NOMO-1 treated with dmso at 0.1 percent for 144 hours (cell line): ENCODE data around the gene UPF2.

Experiments
- DNase-seq: peaks from one replicate; lab custom pipeline; 2025; ENCODE audit not compliant: unreplicated experiment; lab: John Stamatoyannopoulos, UW

Gene UPF2

DNA sequence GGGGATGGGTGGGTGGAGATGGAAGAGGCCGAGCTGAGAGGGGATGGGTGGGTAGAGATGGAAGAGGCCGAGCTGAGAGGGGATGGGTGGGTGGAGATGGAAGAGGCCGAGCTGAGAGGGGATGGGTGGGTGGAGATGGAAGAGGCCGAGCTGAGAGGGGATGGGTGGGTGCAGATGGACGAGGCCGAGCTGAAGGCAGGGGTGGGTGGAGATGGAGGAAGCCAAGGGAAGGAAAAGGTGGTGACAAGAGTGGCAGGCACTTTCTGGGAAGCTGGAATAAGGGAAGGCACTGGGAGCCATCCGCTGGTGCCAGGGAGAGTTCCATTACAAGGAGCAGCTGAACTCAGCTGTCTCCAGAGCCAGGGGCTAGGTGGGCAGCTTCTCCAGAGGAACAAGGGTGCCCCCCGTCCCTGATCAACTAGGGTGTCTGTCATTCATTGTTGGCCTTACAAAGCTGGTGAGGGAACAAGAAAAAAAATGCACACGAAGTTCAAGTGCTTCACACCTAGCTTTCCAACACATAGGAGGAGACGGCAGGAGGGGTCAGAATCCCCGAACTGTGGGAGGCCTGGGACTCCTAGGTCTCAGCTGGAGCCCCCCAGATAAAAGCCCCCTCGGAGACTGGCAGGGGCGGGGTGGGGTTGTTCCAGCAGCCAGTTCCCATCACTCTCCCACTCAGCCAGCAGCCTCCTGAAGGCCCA lies 157.0 kb downstream of the UPF2 start:
- DNase-seq = no peak

DNA sequence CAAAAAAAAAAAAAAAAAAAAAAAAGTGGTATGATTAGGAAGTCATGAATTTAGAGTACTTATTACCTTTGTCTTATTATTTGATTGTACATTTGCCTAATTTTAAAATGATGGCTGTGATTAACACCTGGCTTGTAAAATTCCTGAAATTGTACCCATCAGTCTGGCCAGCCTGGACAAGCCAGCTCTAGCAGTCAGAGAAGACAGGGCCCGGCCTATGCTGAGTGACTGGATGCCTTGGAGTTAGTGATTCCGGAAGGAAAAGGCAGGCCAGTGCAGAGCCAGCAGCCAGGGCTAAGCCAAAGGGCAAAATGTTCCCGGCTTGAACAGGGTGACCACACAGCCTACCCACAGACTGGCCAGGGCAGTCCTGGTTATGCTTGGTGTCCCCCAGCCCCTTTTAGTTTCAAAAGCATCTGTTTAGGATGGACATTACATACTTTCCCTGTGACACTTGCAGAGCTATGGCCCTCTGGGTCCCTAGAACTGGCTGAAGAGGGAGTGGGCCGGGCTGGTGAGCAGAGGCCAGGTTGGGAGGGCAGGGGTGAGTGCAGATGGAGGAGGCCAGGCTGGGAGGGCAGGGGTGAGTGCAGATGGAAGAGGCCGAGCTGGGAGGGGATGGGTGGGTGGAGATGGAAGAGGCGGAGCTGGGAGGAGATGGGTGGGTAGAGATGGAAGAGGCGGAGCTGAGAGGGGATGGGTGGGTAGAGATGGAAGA lies 157.7 kb downstream of the UPF2 start:
- no peak for DNase-seq

DNA sequence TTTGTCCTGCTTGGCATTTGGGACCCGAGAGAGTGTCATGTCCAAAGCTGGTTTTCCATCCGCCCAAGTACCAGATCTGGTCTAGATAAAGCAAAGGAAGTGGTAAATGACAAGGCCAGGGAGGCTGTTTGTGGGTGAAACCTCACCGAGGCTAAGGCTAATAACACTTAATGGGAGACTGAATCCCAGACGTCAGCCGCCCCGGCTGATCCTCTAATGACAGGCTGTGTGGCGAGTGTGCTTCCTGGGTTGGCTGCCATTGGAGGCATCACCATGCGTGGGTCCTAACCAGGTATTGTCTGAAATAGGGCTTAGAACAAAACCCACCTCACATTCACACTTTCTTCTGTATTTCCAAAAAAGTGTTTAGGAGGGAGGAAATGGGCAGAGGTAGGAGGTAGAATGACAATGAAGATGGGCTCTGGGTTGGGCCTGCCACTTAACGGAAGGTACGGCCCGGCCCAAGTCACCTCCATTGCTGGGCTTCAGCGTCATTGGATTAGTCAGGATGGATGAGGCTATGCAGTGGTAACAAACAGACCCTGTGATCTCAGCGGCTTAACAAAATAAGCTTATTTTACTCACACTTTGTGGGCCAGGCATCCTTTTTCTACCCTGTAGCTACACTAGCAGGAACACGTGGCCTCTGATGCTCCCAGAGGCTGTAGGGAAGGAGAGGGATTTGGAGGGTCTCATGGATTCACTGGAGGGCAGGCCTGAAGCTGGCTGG lies 159.8 kb downstream of the UPF2 start:
- DNase-seq = no peak

DNA sequence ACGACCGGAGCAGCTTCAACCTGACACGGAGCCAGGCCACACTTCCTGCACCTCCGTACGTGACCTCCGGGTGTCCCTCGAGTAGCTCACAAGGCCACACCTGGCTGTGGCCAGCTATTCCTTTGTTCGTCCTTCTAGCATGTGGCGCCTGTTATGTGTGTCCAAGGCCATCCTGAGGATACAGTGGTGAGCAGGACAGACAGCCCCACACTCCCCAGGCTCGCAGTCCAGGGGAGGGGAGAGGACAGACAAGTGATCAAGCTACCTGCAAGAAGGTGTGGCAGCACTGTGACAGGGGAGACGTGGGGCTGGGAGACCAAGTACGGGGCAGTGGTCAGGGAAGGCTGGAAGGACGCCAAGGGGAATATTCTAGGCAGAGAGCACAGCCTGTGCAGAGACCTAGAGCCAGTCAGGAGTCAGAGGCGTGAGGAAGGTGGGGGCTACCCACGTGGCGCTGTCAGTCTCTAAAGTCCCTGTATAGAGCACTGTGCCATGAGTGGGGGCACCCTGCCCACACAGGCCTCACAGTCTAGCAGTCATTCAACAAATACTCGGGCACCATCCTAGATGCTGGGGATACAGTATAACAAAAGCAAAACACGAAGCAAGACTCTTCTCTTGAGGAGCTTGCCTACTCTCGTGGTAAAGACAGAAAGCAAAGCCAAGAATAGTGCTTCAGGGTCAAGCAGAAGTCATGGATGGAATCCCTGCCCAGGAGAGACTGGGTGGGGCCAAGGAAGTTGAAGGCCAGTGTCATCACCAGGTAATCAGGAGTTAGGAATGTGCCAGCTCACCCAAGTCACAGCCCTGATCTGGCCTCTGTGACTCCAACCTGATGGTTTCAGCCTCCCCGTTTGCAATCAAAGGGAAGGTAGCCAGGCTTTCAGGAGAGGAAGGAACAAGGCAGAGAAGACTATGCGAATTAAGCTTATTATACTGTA lies 160.9 kb downstream of the UPF2 start:
- no peak for DNase-seq

DNA sequence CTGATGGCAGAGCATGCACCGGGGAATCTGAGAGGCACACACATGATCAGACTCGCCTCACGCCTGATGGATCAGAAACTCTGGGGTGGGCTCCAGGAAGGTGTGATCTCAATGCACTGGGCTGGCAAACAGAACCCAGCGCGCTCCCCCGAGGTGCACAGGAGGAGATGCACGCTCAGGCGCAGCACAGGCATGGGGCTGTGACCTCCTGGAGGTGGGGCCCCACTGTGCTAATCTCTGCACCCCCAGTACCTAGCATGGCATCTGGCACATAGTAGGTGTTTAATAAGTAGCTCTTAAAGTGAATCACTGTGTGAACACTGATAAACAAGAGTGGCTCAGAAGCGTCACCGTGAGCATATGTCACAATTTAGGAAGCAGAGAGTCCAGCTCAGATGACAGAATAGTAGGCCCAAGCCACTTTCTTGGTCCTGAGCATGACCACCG lies 161.6 kb downstream of the UPF2 start:
- no peak for DNase-seq

DNA sequence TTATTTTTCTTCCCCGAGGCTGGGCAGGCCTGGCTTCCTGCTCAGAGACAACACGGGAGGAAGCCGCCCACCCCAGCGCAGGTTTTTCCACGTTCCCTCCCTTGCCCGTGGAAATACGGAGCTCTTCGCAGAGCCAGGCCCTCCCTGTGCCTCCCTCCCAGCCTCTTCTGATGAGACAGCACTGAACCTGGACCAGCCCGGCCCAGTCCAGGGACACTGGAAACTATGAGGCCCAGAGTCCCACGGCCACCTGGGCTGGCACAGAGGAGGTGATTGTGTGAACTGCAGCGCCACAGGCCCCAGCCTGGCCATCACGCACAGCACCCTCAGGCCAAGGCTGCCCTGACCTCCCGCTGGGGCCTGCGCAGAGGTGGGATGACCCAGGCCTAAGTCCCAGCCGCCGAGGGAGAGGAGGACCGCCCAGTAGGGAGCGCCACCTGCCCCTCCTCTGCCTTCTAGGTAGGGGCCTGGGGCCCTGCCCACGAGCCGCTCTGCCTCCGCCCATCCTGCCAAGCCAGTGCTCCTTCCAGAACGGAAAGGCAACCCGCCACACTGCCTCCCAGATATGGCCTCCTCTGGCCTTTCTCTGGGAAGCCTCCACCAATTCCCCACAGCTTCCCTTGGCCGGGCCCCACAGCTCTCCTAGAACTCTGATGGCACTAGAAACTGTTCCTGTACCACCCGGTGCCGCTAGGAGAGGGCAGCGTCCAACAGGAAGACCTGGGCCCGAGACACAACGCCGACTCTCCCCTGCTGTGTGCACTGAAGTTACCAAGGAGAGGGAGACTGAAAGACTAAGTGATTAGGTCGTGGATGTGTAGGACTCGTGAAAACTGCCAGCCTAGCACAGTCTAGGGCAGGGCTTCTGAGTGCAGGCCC lies 162.2 kb downstream of the UPF2 start:
- DNase-seq = no peak

DNA sequence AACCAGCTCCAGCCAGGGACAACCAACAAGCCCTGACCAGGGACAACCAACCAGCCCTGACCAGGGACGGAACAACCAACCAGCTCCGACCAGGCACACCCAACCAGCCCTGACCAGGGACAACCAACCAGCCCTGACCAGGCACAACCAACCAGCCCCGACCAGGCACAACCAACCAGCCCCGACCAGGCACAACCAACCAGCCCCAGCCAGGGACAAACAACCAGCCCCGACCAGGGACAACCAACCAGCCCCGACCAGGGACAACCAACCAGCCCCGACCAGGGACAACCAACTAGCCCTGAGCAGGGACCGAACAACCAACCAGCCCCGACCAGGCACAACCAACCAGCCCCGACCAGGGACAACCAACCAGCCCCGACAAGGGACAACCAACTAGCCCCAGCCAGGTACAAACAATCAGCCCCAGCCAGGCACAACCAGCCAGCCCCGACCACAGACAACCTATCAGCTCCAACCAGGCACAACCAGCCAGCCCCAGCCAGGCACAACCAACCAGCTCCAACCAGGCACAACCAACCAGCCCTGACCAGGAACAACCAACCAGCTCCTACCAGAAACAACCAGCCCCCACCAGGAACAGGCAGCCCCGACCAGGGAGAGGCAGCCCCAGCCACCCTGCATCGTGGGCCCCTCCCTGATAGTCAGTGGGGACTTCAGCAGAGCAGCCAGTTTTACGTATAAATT lies 163.1 kb downstream of the UPF2 start:
- DNase-seq = no peak

DNA sequence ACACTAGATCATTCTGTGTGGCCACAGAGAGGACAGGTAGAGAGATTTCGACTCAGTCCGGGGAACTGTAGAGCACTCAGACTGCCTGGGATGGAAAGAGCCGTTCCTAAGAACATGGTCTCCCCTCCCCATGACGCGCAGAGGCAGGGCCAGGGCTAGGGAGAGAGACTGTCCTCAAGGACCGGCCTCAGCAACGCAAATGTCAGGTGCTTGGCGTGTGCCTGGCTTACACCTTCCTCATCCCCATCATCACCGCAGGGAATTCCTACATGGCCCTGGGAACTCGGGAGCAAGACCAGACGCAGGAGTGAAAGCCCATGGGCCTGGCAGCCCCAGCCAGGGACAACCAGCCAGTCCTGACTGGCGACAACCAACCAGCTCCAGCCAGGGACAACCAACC lies 163.8 kb downstream of the UPF2 start:
- DNase-seq = no peak

DNA sequence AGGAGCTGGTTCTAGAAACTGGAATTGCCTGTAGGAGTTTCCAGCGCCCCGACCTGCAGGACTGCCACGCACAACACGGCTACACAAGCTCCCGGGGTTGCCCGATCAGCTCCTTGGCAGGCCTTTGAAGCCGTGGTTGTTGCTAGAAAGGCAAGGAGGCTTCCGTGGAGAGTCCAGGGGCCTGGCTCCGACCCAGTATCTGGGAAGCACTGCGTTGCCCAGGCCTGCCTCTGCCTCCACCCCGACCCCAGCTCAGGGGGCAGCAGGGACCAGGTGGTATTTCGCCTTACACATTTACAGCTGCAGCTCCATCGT lies 165.1 kb downstream of the UPF2 start:
- DNase-seq = no peak

DNA sequence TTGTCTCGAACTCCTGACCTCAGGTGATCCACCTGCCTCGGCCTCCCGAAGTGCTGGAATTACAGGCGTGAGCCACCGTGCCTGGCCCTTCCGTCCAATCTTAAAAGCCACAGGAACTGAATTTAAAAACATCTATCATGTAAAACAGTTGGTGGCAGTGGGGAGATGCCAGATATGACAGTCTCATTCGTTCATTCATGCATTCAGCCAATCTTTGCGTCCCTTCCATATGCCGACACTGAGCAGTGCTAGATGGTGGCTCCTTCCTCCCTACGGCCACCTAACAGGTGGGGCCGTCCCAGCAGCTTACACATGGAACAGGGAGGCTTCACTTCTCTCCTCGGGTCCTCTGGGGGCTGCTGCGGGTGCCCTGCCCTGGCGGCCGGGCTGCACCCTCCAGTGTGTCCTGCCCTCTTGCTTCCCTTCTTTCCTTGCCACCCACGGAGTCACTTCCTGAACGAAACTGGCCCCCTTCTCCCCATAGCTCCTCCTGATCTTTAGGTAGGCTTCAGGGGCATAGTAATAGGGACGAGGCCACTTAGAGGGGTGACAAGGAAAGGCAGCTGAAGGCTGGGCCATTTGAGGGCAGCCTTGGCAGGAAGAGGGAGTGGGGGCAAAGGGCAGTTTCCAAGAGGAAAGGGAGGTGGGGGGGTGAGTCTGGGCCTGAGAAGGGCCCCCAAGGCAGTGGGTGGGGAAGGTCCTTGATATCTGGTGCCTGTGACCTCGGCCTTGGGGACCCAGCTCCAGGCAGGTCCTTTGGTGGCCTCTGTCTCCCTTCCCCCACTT lies 165.6 kb downstream of the UPF2 start:
- no peak for DNase-seq

DNA sequence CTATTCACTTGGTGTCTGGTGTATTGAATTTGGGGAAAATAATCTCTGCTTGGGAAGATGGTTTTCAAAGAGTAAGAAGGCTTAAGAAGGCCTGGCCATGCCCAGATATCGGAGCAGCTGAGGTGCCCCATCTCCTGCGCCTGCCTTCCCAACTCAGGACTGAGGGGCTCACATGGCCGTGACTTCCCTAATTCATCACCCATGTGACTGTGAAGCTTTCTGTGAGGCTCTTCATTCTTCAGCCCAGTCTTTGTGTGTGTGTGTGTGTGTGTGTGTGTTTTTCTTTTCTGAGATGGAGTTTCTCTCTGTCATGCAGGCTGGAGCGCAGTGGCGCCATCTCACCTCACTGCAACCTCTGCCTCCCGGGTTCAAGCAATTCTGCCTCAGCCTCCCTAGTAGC lies 166.3 kb downstream of the UPF2 start:
- no peak for DNase-seq

DNA sequence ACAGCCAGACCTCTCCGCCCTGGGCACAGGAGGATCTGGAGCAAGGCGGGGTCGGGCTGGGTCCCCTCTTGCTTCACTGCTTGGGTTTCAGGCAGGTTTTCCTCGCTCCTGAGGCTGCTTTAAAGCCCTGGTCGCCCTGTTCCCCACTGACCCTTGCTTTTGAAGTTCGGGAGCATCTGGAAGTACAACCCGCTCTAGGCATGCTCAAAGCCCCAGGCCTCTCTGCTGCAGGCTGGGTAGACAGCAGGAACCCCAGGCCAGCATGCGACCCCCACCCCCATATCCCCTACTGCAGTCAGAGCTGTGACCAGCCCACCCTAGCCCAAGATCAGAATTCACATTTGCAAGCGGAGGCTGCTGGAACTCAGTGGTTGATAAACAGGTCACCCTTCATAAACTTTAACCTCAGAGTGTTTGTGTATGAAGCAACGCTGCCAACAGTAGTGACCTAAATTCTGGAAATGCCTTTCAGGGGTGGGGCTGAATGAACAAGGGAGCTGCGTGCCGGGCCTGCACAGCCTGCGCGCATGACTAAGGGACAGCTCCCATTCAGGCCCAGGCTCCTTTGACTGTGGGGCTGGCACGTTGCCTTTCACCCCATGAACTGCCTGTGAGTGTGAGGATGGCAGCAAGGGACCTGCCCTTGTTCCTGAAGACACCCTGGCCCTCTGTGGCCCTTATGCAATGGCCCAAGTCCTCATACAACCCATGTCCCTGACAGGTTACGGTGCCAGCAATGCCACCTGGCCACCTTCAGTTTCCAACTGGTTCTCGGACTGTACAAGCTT lies 166.9 kb downstream of the UPF2 start:
- no peak for DNase-seq

DNA sequence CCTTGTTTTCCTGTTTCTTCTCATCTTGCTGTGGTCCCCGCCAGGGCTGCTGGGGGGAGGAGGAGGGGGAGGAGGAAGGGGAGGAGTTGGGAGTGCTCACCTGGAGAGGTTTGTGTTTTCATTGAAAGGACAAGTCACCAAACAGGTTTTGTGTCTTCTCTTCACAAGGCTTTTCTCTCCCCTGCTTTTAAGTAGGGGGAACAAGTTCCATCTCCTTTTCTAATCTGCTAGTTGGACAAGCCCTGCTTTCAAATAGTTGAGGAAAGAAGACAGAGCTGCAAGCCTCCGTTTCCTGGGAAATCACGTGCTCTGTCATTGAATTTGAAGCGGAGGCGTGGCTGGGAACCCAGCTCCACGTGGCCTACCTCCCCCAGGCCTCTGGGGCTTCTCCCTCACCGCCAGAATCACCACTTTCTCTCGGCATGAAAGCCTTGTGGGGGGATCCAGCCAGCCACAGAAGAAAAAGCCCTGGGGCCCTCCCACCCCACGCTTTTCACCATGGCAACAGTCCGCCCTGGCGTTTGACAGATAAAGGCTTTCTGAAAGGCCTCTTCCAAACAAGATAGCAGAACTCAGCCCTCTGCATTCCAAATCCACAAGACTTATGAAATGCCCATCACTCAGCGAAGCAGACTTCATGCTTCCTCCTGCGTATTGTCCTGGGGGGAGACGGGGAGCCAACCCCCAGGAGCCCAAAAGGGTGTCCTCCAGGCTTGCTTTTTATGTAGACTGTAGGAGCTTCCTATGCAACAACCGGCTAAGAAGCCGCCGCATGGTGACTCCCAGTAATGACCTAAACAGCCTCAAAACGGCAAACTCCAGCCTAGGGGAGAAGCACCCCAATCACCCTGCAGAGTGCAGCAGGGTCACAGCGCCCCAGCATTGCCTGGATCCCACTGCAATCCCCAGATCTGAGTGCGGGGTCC lies 167.8 kb downstream of the UPF2 start:
- no peak for DNase-seq

DNA sequence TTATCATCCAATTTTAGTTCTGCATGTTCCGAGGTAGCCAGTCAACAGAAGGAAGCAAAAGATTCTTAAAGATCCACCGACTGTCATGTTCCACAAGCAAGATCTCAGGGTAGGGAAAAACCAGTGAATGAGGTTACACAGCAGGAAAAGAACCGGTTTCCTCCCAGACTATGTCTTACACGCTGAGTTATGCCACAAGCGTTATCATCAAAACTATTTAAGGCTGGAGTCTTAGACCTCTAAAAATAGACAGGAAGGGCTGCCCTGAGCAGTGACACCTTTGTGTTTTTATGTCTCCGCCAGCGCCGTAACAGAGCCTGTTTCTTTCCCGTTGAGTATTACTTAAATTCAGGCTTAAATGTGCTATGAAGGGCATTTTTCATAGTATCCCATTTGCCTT lies 171.1 kb downstream of the UPF2 start:
- DNase-seq = no peak

DNA sequence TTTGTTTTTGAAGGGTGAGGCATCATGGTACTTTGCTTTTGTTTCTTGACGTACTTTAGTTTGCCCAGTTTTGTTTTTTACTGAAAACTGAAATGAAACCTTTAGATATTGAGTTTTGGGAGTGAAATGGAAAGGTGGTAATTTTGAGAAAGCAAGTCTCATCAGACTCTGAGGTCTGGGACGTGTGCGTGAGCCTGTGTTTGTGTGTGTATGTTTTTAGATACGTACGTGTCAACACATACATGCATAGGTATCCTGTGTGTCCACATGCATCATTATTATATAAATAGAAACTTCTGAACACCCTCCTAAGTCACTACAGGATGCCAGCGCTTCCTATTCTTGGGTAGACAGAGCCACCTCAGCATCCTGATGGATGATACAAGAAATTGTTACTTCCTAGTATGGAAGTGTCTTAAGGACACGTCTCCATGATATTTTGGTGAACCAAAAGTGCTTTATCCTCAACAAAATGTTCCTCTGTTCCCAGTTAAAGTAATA lies 171.7 kb downstream of the UPF2 start:
- DNase-seq = no peak

DNA sequence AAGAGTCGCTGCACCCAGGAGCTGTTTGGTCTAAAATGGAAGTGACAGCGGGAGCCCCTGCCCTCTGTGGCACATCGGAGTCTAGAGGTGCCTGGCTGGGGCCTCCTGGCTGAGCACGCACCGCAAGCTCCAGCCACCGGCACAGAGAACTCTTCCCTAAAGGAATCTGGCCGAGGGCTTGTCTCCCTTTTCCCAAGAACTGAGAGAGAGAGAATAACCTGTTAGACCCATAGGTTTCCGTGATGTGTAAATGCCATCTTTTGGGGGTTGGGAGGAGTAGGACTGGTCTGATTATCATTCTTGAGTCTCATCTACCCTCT lies 172.2 kb downstream of the UPF2 start:
- DNase-seq = no peak
